Nephron (organoid): Measurements from ENCODE around the gene ATP8B4.

Experiments
- H3K27ac Mint-ChIP-seq, 3 experiments: 2 replicates each; pipeline ENCODE4 v1.8.0; 2020; ENCODE audit warnings: mixed read lengths in 3 of 3, mild to moderate bottlenecking in 2 of 3, moderate library complexity in 1 of 3
- H3K27me3 Mint-ChIP-seq: 2 replicates; pipeline ENCODE4 v1.8.0; 2021; ENCODE audit warnings: low read depth, mild to moderate bottlenecking, moderate library complexity, mixed read lengths
- H3K36me3 Mint-ChIP-seq: 2 replicates; pipeline ENCODE4 v1.8.0; 2020; ENCODE audit warnings: low read depth, mixed read lengths
- H3K4me1 Mint-ChIP-seq: 2 replicates; pipeline ENCODE4 v1.8.0; 2020; ENCODE audit warnings: mixed read lengths
- H3K4me3 Mint-ChIP-seq, 3 experiments: 2 replicates each; pipeline ENCODE4 v1.8.0; 2020; ENCODE audit warnings: mild to moderate bottlenecking in 3 of 3, mixed read lengths in 3 of 3, moderate library complexity in 2 of 3
- H3K9me3 Mint-ChIP-seq: 2 replicates; pipeline ENCODE4 v1.8.0; 2020; ENCODE audit warnings: mixed read lengths
- CTCF ChIP-seq, 3 experiments: fragments of 200-600 bp; sonication (generic); IDR thresholded peaks; one replicate each; pipeline ENCODE4 v1.5.0; 2021; ENCODE audit warnings: antibody characterized with exemption in 3 of 3; ENCODE audit not compliant: unreplicated experiment in 3 of 3

Gene ATP8B4

GRCh38 chr15:49870472-49870871 lies 248.6 kb downstream of the ATP8B4 start:
- Mint-ChIP-seq H3K36me3 (no peaks in the 10 kb centered on the region), H3K9me3 (peaks cover 4% of the 10 kb centered on the region), H3K27me3 (no peaks in the 10 kb centered on the region), H3K27ac (peak overlapping the region in 1 of 3 experiments; percentile 30), H3K4me3 (no peak overlapping the region), H3K4me1 (peaks cover 2% of the 10 kb centered on the region)
- TF ChIP-seq CTCF (IDR thresholded peaks at IDR 0.05; ENCODE audit: unreplicated experiment in 3 of 3), result no peak

- TF ChIP-seq CTCF (IDR thresholded peaks at IDR 0.05; ENCODE audit: unreplicated experiment in 3 of 3), result no peak
- Mint-ChIP-seq H3K4me1 (no peaks in the 10 kb centered on the region), H3K9me3 (peaks cover 4% of the 10 kb centered on the region), H3K36me3 (no peaks in the 10 kb centered on the region), H3K27ac (no peak overlapping the region), H3K27me3 (no peaks in the 10 kb centered on the region), H3K4me3 (no peak overlapping the region)
These were observed 250.7 kb downstream of the ATP8B4 start for GRCh38 chr15:49868348-49868747.

GRCh38 chr15:49865925-49866757 lies 252.9 kb downstream of the ATP8B4 start:
- Mint-ChIP-seq H3K4me1 (peaks cover 6% of the 10 kb centered on the region), H3K9me3 (peaks cover 4% of the 10 kb centered on the region), H3K27ac (no peak overlapping the region), H3K4me3 (no peak overlapping the region), H3K36me3 (no peaks in the 10 kb centered on the region), H3K27me3 (no peaks in the 10 kb centered on the region)
- no peak for TF ChIP-seq CTCF (IDR thresholded peaks at IDR 0.05; ENCODE audit: unreplicated experiment in 3 of 3)

GRCh38 chr15:49864251-49864650 lies 254.8 kb downstream of the ATP8B4 start:
- Mint-ChIP-seq H3K27ac (no peak overlapping the region), H3K36me3 (no peaks in the 10 kb centered on the region), H3K4me1 (peaks cover 13% of the 10 kb centered on the region), H3K9me3 (peaks cover 4% of the 10 kb centered on the region), H3K4me3 (no peak overlapping the region), H3K27me3 (no peaks in the 10 kb centered on the region)
- TF ChIP-seq CTCF (IDR thresholded peaks at IDR 0.05; ENCODE audit: unreplicated experiment in 3 of 3), result no peak

- no peak for TF ChIP-seq CTCF (IDR thresholded peaks at IDR 0.05; ENCODE audit: unreplicated experiment in 3 of 3)
- Mint-ChIP-seq H3K27ac (no peak overlapping the region), H3K27me3 (no peaks in the 10 kb centered on the region), H3K9me3 (peaks cover 4% of the 10 kb centered on the region), H3K4me3 (no peak overlapping the region), H3K4me1 (peaks cover 16% of the 10 kb centered on the region), H3K36me3 (no peaks in the 10 kb centered on the region)
These were observed 255.4 kb downstream of the ATP8B4 start for GRCh38 chr15:49863431-49864224.
